OCI-LY1 (cell line): Measurements from ENCODE around the gene CRTC3.
A peak's percentile ranks its signal among the peaks of the same experiment; 100 is the strongest.

Experiments used
- H2AFZ ChIP-seq: fragments of 200-600 bp; sonication (generic), shearing (Covaris generic); 2 replicates; pipeline ENCODE4 v1.6.0; 2014; ENCODE audit warnings: antibody characterized with exemption, mild to moderate bottlenecking, low read length
- H3F3A ChIP-seq: fragments of 200-600 bp; sonication (generic), shearing (Covaris generic); 2 replicates; pipeline ENCODE4 v1.6.0; 2014; ENCODE audit warnings: mild to moderate bottlenecking, antibody characterized with exemption, low read length, moderate library complexity; ENCODE audit not compliant: insufficient read depth
- H3K27ac ChIP-seq: fragments of 200-600 bp; sonication (generic); 2 replicates; pipeline ENCODE4 v1.5.1; 2014; ENCODE audit warnings: low read length, mixed run types, mild to moderate bottlenecking, low read depth; ENCODE audit not compliant: poor library complexity, severe bottlenecking
- H3K27me3 ChIP-seq: fragments of 200-600 bp; sonication (generic); 2 replicates; pipeline ENCODE4 v1.6.0; 2014; ENCODE audit warnings: antibody characterized with exemption, mild to moderate bottlenecking, low read length, moderate library complexity; ENCODE audit not compliant: insufficient read depth
- H3K36me3 ChIP-seq: fragments of 200-600 bp; sonication (generic); 2 replicates; pipeline ENCODE4 v1.6.1; 2014; ENCODE audit warnings: mild to moderate bottlenecking, antibody characterized with exemption, low read length, moderate library complexity, mixed read lengths; ENCODE audit not compliant: insufficient read depth
- H3K4me1 ChIP-seq: fragments of 200-600 bp; sonication (generic); 2 replicates; pipeline ENCODE4 v1.5.1; 2014; ENCODE audit warnings: mild to moderate bottlenecking, low read length, moderate library complexity; ENCODE audit not compliant: insufficient read depth, severe bottlenecking
- H3K4me2 ChIP-seq: fragments of 200-600 bp; sonication (generic), shearing (Covaris generic); 2 replicates; pipeline ENCODE4 v1.6.1; 2014; ENCODE audit warnings: low read length
- H3K4me3 ChIP-seq: fragments of 200-600 bp; sonication (generic); 2 replicates; pipeline ENCODE4 v1.5.1; 2014; ENCODE audit warnings: low read length, low read depth, mild to moderate bottlenecking, mixed read lengths; ENCODE audit not compliant: poor library complexity, severe bottlenecking
- H3K79me2 ChIP-seq: fragments of 200-600 bp; shearing (Covaris generic); 2 replicates; pipeline ENCODE4 v1.6.1; 2016; ENCODE audit warnings: mixed run types, low read length, mixed read lengths; ENCODE audit not compliant: insufficient read depth
- H3K9ac ChIP-seq: fragments of 200-600 bp; sonication (generic), shearing (Covaris generic); 2 replicates; pipeline ENCODE4 v1.6.1; 2014; ENCODE audit warnings: mild to moderate bottlenecking, low read length, mixed read lengths
- H3K9me2 ChIP-seq: fragments of 200-600 bp; sonication (generic), shearing (Covaris generic); 2 replicates; pipeline ENCODE4 v1.6.1; 2014; ENCODE audit warnings: low read depth, mild to moderate bottlenecking, low read length, mixed read lengths
- H3K9me3 ChIP-seq: fragments of 200-600 bp; shearing (Covaris generic); 2 replicates; pipeline ENCODE4 v1.6.1; 2014; ENCODE audit warnings: low read length, mixed read lengths
- H4K20me1 ChIP-seq: fragments of 200-600 bp; sonication (generic), shearing (Covaris generic); 2 replicates; pipeline ENCODE4 v1.6.0; 2016; ENCODE audit warnings: mild to moderate bottlenecking, low read length; ENCODE audit not compliant: insufficient read depth
- CTCF ChIP-seq: fragments of 200-600 bp; sonication (generic), shearing (Covaris generic); IDR thresholded peaks from 2 replicates; pipeline ENCODE4 v1.5.1; 2017; ENCODE audit warnings: mild to moderate bottlenecking, antibody characterized with exemption, low read length, moderate library complexity, mixed read lengths
- EZH2 ChIP-seq: fragments of 200-600 bp; sonication (generic), shearing (Covaris generic); IDR thresholded peaks from 2 replicates; pipeline ENCODE4 v1.8.0; 2017; ENCODE audit warnings: borderline replicate concordance, mixed run types, mild to moderate bottlenecking, antibody characterized with exemption, low read length, moderate library complexity, mixed read lengths

The CRTC3 gene

GRCh38 chr15:90647326-90647725 is 117.6 kb downstream of the CRTC3 start:
- no peak overlapping the region for H2AFZ ChIP-seq
- H3K4me3 ChIP-seq: no peak overlapping the region
- H3K27ac ChIP-seq: no peak overlapping the region
- H3K9me3 ChIP-seq: no peaks in the 10 kb centered on the region
- H3K27me3 ChIP-seq: no peaks in the 10 kb centered on the region; the same call in 1 of the 2 replicates
- no peaks in the 10 kb centered on the region; the same call in 1 of the 2 replicates for H3K36me3 ChIP-seq
- H3F3A ChIP-seq: no peaks in the 10 kb centered on the region
- no peaks in the 10 kb centered on the region for H3K79me2 ChIP-seq
- H3K9me2 ChIP-seq: no peaks in the 10 kb centered on the region
- no peak overlapping the region for H3K4me2 ChIP-seq
- H3K9ac ChIP-seq: no peak overlapping the region
- TF ChIP-seq EZH2: no peak
- TF ChIP-seq CTCF: no peak
- H3K4me1 ChIP-seq: peaks cover 14% of the 10 kb centered on the region
- no peaks in the 10 kb centered on the region for H4K20me1 ChIP-seq

GRCh38 chr15:90648137-90649070 is 118.7 kb downstream of the CRTC3 start:
- no peak overlapping the region for H2AFZ ChIP-seq
- no peak overlapping the region for H3K27ac ChIP-seq
- peaks cover 14% of the 10 kb centered on the region for H3K4me1 ChIP-seq
- H3K4me3 ChIP-seq: no peak overlapping the region
- no peaks in the 10 kb centered on the region for H3K9me2 ChIP-seq
- no peak overlapping the region for H3K9ac ChIP-seq
- no peaks in the 10 kb centered on the region for H3F3A ChIP-seq
- H3K36me3 ChIP-seq: no peaks in the 10 kb centered on the region; the same call in 1 of the 2 replicates
- H3K9me3 ChIP-seq: no peaks in the 10 kb centered on the region
- TF ChIP-seq CTCF (peak; percentile 89), EZH2 (no peak)
- H4K20me1 ChIP-seq: no peaks in the 10 kb centered on the region
- H3K27me3 ChIP-seq: no peaks in the 10 kb centered on the region; the same call in 1 of the 2 replicates
- no peaks in the 10 kb centered on the region for H3K79me2 ChIP-seq
- peak overlapping the region; percentile 8; the same call in 1 of the 2 replicates for H3K4me2 ChIP-seq

- H3K79me2 ChIP-seq: no peaks in the 10 kb centered on the region
- H3K27ac ChIP-seq: no peak overlapping the region
- H3K36me3 ChIP-seq: no peaks in the 10 kb centered on the region
- H3K9me3 ChIP-seq: no peaks in the 10 kb centered on the region
- peaks cover 14% of the 10 kb centered on the region for H3K4me1 ChIP-seq
- no peak overlapping the region for H2AFZ ChIP-seq
- H3K9ac ChIP-seq: no peak overlapping the region
- H3K4me2 ChIP-seq: no peak overlapping the region
- no peaks in the 10 kb centered on the region for H3K9me2 ChIP-seq
- H3K27me3 ChIP-seq: no peaks in the 10 kb centered on the region; the same call in 1 of the 2 replicates
- no peak for TF ChIP-seq EZH2
- no peak for TF ChIP-seq CTCF
- no peaks in the 10 kb centered on the region for H4K20me1 ChIP-seq
- no peak overlapping the region for H3K4me3 ChIP-seq
- no peaks in the 10 kb centered on the region for H3F3A ChIP-seq
Measured at GRCh38 chr15:90650117-90650955, 120.6 kb downstream of the CRTC3 start.
